ENCODE results near the gene GUF1.

GUF1 gene

DNA sequence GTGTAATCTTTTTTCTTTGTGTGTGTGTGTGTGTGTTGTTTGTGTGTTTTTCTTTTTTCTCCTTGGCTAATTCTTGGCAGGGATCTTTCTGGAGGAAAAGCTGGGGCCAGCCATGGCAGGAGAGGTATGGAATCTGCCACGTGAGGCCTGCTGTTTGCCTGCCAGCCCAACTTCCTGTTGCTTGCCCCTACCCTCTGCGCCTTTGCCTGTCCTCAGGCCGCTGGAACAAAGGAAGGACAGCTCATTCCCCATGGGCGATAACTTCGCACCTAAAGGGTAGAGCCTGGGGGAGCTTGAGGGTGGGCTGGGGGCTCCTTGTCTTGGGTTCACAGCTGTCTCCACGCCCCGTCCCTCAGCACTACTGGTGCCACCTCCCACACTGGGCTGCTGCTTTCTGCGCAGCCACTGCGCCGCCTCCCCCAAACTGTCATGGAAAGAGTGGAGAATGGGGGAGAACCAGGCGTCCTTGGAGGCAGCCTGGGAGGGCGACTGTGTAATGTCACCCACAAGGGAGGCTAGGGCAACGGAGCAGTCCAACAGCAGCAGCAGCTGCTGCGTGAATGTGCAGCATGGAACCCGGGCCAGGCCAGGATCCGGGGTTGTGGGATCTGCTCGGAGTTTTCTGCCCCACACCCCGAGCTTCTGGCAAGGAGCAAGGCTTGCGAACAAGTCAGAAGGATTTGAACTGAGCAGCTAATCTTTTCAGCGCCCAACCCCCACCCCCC, 14.5 kb upstream of the GUF1 start:
- Histone ChIP-seq H3K9me3 (ENCODE audit: control insufficient read depth, low read length) (no peaks in the 10 kb centered on the region), H3K36me3 (ENCODE audit: control insufficient read depth, insufficient read depth, low read length) (no peaks in the 10 kb centered on the region), H3K9ac (ENCODE audit: low read length) (no peak overlapping the region), H3K4me3 (ENCODE audit: low read length) (no peak overlapping the region), H3K4me1 (ENCODE audit: control insufficient read depth, insufficient read depth, low read length) (no peaks in the 10 kb centered on the region), H3K27me3 (ENCODE audit: control insufficient read depth, insufficient read depth, low read length) (no peaks in the 10 kb centered on the region)

DNA sequence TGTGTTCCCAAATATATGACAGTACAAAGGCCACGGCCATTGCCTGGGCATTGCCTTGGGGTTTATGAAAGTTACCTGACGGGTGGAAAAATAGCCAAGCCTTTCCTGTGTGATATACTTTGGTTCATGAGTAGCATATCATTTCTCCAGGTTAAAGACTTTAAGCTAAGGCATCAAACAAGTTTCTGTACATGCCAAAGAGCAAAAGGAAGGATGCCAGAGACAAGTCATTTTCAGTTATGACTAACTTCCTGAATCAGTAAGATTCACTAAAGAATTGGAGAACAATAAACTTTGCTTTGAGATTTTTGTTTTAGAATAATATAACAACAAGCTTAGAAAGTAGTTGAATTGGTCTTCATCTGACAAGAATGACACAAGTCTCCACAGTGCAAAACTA, 9.7 kb upstream of the GUF1 start:
- Histone ChIP-seq H3K4me1 (ENCODE audit: control insufficient read depth, insufficient read depth, low read length) (no peaks in the 10 kb centered on the region), H3K27me3 (ENCODE audit: control insufficient read depth, insufficient read depth, low read length) (no peaks in the 10 kb centered on the region), H3K36me3 (ENCODE audit: control insufficient read depth, insufficient read depth, low read length) (no peaks in the 10 kb centered on the region), H3K9me3 (ENCODE audit: control insufficient read depth, low read length) (no peaks in the 10 kb centered on the region), H3K4me3 (ENCODE audit: low read length) (no peak overlapping the region), H3K9ac (ENCODE audit: low read length) (no peak overlapping the region)

DNA sequence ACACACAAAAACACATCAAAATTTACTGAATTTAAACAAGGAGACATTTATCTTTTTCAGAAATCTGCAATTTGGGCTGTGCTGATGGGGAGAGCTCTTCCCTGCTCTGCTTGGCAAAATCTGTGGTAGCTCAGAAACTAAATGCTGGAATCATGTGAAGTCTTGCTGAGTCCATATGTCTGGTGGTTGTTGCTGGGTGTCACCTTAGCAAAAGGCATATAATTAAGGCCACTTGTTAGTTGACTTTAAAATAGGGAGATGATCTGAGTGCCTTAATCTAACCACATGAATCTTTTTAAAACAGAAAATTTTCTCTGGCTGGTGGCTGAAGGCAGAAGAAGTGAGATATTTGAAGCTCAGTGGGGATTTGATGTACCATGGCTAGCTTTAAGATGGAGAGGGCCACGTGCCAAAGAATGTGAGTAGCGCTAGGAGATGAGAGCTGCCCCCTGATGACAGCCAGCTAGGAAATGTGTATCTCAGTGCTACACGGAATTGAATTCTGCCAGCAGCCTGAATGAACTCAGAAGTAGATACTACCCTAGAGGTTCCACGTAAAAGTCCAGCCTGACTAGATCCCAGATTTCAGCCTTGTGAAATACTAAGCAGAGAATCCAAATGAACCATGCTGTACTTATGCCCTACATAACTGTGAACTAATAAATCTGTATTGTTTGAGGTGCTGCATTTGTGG, 7.6 kb upstream of the GUF1 start:
- no peaks in the 10 kb centered on the region for H3K9me3 ChIP-seq (ENCODE audit: control insufficient read depth, low read length)
- no peak overlapping the region for H3K4me3 ChIP-seq (ENCODE audit: low read length)
- no peaks in the 10 kb centered on the region for H3K36me3 ChIP-seq (ENCODE audit: control insufficient read depth, insufficient read depth, low read length)
- H3K27me3 ChIP-seq (ENCODE audit: control insufficient read depth, insufficient read depth, low read length), result no peaks in the 10 kb centered on the region
- H3K4me1 ChIP-seq (ENCODE audit: control insufficient read depth, insufficient read depth, low read length), result no peaks in the 10 kb centered on the region
- no peak overlapping the region for H3K9ac ChIP-seq (ENCODE audit: low read length)

DNA sequence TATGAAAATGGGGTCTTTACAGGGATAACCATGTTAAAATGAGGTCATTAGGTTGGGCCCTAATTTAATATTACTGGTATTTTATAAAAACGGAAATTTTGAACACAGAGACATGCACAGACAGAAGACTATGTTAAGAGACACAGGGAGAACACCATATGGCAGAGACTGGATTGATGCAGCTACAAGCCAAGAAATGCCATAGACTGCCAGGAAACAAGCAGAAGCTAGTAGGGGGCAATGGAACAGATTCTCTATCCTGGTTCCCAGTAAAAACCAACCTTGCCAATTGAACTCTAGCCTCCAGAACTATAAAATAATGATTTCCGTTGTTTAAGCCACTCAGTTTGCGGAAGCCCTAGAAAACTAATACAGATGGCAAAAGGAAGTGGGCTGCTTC, 6.6 kb upstream of the GUF1 start:
- H3K4me3 ChIP-seq (ENCODE audit: low read length), result no peak overlapping the region
- H3K9me3 ChIP-seq (ENCODE audit: control insufficient read depth, low read length), result no peaks in the 10 kb centered on the region
- H3K27me3 ChIP-seq (ENCODE audit: control insufficient read depth, insufficient read depth, low read length), result no peaks in the 10 kb centered on the region
- no peaks in the 10 kb centered on the region for H3K36me3 ChIP-seq (ENCODE audit: control insufficient read depth, insufficient read depth, low read length)
- H3K4me1 ChIP-seq (ENCODE audit: control insufficient read depth, insufficient read depth, low read length), result no peaks in the 10 kb centered on the region
- H3K9ac ChIP-seq (ENCODE audit: low read length), result no peak overlapping the region

DNA sequence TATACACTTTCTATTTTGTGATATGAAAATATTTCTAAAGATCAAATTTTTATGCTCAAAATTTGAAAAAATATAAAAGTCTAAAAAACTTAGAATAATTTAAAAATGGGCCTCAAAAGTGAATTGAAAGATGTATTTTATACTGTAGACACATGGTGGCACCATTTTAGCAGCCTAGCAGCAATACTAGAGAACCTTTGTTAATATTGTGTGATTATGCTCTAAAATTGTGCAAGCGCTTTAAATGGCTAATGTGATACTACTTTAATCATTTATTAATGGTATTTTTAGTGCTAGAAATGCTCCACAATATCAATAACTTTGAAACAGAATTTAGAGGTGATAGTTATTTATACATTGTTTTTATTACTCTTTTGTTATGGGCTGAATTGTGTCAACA, 3.7 kb upstream of the GUF1 start:
- Histone ChIP-seq H3K36me3 (ENCODE audit: control insufficient read depth, insufficient read depth, low read length) (no peaks in the 10 kb centered on the region), H3K27me3 (ENCODE audit: control insufficient read depth, insufficient read depth, low read length) (no peaks in the 10 kb centered on the region), H3K4me3 (ENCODE audit: low read length) (no peak overlapping the region), H3K4me1 (ENCODE audit: control insufficient read depth, insufficient read depth, low read length) (no peaks in the 10 kb centered on the region), H3K9me3 (ENCODE audit: control insufficient read depth, low read length) (no peaks in the 10 kb centered on the region), H3K9ac (ENCODE audit: low read length) (no peak overlapping the region)

DNA sequence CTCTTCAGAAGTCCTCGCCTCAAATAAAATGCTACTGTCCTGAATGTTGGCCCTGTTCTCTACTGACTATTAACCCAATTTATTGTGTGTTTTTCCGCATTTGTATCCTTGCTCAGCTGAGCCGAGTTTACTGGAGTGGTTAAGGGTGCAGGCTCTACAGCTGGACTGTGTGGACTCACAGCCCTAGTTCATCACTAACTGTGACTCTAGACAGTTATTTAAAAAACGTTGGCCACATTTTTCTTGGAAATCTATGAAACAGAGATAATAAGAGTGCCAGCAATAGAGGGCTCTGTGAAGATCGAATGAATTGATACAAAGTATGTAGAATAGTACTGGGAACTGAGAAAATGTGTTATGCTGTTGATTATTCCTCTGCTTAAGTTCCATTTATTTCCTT, 2.9 kb upstream of the GUF1 start:
- Histone ChIP-seq H3K27me3 (ENCODE audit: control insufficient read depth, insufficient read depth, low read length) (no peaks in the 10 kb centered on the region), H3K4me1 (ENCODE audit: control insufficient read depth, insufficient read depth, low read length) (no peaks in the 10 kb centered on the region), H3K9ac (ENCODE audit: low read length) (no peak overlapping the region), H3K4me3 (ENCODE audit: low read length) (no peak overlapping the region), H3K36me3 (ENCODE audit: control insufficient read depth, insufficient read depth, low read length) (no peaks in the 10 kb centered on the region), H3K9me3 (ENCODE audit: control insufficient read depth, low read length) (no peaks in the 10 kb centered on the region)

DNA sequence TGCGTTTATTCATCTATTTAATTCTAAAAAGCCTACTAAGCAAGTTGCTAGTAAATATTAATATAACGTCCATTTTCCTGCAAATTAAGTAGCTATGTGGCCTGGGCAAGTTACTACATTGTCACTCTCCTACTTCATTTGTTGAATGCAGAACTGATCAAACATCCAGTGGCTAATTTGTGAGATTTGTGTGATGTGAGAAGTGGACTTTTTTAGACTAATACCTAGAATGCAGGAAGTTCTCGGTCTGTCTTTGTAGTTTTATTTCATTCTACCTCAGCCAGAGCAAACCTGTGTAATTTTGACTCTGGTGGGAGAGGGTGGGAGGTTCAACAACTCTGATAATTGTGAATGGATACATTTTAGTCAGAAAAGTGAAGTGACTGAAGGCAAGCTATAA, 840 bp downstream of the GUF1 start:
- Histone ChIP-seq H3K36me3 (ENCODE audit: control insufficient read depth, insufficient read depth, low read length) (no peaks in the 10 kb centered on the region), H3K9me3 (ENCODE audit: control insufficient read depth, low read length) (no peaks in the 10 kb centered on the region), H3K27me3 (ENCODE audit: control insufficient read depth, insufficient read depth, low read length) (no peaks in the 10 kb centered on the region), H3K9ac (ENCODE audit: low read length) (peak overlapping the region; percentile 86), H3K4me1 (ENCODE audit: control insufficient read depth, insufficient read depth, low read length) (no peaks in the 10 kb centered on the region), H3K4me3 (ENCODE audit: low read length) (peak overlapping the region; percentile 73)

DNA sequence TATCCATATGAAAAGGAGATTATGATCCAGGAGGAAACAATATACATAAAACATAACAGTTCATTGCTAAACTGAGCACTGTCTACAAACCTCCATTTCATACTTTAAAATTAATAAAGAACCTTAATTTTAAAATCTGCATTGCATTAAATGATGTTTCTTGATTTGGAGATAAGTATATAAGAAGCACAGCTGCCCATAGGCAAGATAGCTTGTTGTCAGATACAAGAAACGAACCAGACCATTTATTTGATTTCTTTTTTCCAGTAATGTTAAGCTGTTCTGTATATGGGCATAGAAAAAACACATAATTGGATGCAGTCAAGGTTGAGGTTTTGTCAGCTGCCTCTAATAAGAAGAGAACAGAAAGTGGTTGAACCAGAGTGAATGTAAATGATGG, 6.4 kb downstream of the GUF1 start:
- H3K27me3 ChIP-seq (ENCODE audit: control insufficient read depth, insufficient read depth, low read length), result no peaks in the 10 kb centered on the region
- no peak overlapping the region for H3K9ac ChIP-seq (ENCODE audit: low read length)
- no peaks in the 10 kb centered on the region for H3K4me1 ChIP-seq (ENCODE audit: control insufficient read depth, insufficient read depth, low read length)
- H3K4me3 ChIP-seq (ENCODE audit: low read length), result no peak overlapping the region
- no peaks in the 10 kb centered on the region for H3K9me3 ChIP-seq (ENCODE audit: control insufficient read depth, low read length)
- no peaks in the 10 kb centered on the region for H3K36me3 ChIP-seq (ENCODE audit: control insufficient read depth, insufficient read depth, low read length)

DNA sequence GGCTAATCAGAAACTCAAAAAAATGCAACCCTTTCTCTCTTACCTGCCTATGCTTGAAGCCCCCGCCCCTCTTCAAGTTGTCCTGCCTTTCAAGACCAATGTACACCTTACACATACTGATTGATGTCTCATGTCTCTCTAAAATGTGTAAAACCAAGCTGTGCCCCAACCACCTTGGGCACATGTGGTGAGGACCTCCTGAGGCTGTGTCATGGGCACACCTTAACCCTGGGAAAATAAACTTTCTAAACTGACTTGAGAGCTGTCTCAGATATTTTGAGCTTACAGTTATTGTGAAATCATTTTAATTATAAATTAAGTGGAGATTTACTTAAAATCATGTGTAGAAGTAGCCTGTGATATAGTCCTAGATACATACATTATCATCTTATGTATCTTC, 22.2 kb downstream of the GUF1 start:
- H3K4me3 ChIP-seq (ENCODE audit: low read length), result no peak overlapping the region
- no peaks in the 10 kb centered on the region for H3K4me1 ChIP-seq (ENCODE audit: control insufficient read depth, insufficient read depth, low read length)
- H3K9ac ChIP-seq (ENCODE audit: low read length), result no peak overlapping the region
- no peaks in the 10 kb centered on the region for H3K27me3 ChIP-seq (ENCODE audit: control insufficient read depth, insufficient read depth, low read length)
- H3K36me3 ChIP-seq (ENCODE audit: control insufficient read depth, insufficient read depth, low read length), result peaks cover 5% of the 10 kb centered on the region
- no peaks in the 10 kb centered on the region for H3K9me3 ChIP-seq (ENCODE audit: control insufficient read depth, low read length)

DNA sequence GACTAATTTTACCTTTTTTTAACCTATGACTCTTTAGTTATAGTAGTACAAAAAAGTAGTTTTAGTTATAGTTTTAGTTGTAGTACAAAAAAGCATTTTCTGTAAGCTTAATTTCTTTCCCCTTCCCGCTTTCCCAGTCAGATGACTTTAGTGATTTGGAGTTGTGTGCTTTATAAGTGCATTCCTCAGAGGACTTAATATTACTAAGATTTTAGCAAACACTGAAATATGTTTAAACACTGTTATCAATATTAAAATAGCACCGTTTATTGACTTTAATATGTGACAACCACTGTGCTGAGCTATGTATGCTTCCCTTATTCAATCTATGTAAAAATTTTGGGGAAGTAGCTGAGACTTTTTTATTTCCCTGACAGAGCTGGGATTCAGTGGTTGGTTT, 22.8 kb downstream of the GUF1 start:
- no peak overlapping the region for H3K4me3 ChIP-seq (ENCODE audit: low read length)
- no peaks in the 10 kb centered on the region for H3K9me3 ChIP-seq (ENCODE audit: control insufficient read depth, low read length)
- no peaks in the 10 kb centered on the region for H3K4me1 ChIP-seq (ENCODE audit: control insufficient read depth, insufficient read depth, low read length)
- peaks cover 5% of the 10 kb centered on the region for H3K36me3 ChIP-seq (ENCODE audit: control insufficient read depth, insufficient read depth, low read length)
- no peak overlapping the region for H3K9ac ChIP-seq (ENCODE audit: low read length)
- H3K27me3 ChIP-seq (ENCODE audit: control insufficient read depth, insufficient read depth, low read length), result no peaks in the 10 kb centered on the region

DNA sequence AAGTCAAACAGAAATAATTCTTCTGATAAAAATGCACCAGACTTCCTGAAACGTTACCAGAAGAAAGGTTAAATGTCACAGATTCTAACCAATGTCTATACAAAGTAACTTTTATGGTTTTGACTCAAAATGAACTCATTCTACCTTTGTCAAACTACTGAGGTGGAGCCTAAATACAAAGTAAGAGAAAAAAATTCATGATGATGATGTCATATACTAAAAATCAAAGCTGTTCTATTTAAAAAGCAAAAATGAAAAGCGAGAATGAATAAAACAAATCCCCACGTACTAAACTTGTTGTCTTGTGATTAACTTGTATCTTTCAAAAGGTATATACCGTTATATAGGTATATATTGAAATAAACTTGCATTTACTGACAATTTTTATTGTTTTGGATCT, 26.5 kb downstream of the GUF1 start:
- H3K4me3 ChIP-seq (ENCODE audit: low read length), result no peak overlapping the region
- no peak overlapping the region for H3K9ac ChIP-seq (ENCODE audit: low read length)
- no peaks in the 10 kb centered on the region for H3K36me3 ChIP-seq (ENCODE audit: control insufficient read depth, insufficient read depth, low read length)
- H3K27me3 ChIP-seq (ENCODE audit: control insufficient read depth, insufficient read depth, low read length), result no peaks in the 10 kb centered on the region
- H3K9me3 ChIP-seq (ENCODE audit: control insufficient read depth, low read length), result no peaks in the 10 kb centered on the region
- H3K4me1 ChIP-seq (ENCODE audit: control insufficient read depth, insufficient read depth, low read length), result no peaks in the 10 kb centered on the region

DNA sequence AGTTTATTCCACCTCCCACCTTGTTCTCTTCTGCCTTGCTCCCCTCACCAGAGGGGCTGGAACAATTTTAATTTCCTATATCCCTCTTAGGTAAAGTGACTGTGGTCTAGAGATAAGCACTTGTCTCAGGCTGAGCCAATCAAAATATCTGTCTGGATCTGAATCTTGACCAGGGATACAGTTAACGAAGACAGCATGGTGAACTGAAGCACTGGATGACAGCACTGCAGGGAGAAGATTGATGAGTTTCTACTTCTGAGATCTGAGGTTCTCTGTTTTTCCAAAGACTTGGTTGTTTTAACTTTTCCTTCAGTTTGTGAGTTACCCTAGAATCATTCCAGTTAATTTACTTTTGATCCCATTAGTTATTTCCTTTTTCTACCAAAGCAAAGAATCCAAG, 34.9 kb downstream of the GUF1 start:
- Histone ChIP-seq H3K4me1 (ENCODE audit: control insufficient read depth, insufficient read depth, low read length) (no peaks in the 10 kb centered on the region), H3K9ac (ENCODE audit: low read length) (no peak overlapping the region), H3K4me3 (ENCODE audit: low read length) (no peak overlapping the region), H3K9me3 (ENCODE audit: control insufficient read depth, low read length) (no peaks in the 10 kb centered on the region), H3K36me3 (ENCODE audit: control insufficient read depth, insufficient read depth, low read length) (no peaks in the 10 kb centered on the region), H3K27me3 (ENCODE audit: control insufficient read depth, insufficient read depth, low read length) (no peaks in the 10 kb centered on the region)

All from mucosa of stomach (tissue), 1 donor.